K562 (cell line): ENCODE results near the gene MYO1D. TPM values are rescaled to one million over a fixed set of nuclear protein-coding genes. Genes with fewer than 3 reads are reported as not detected.
"Not testable (repeated sequence)": the region's sequence is repeated elsewhere in the genome, so short reads cannot be mapped to it uniquely, and the experiment has no call there.

Experiments
- ATAC-seq: fragments of 200-7000 bp; cut with Tn5 transposase; 3 replicates; pipeline ENCODE4 v1.9.1; 2020; ENCODE audit warnings: moderate library complexity
- BruUV-seq: library from RNA; stranded (reverse); fragments of 400-500 nt; replicated peaks from 2 replicates; lab custom pipeline; 2021; lab: Mats Ljungman, UMichigan
- CTCF ChIA-PET: fragments of 300-600 bp; formaldehyde crosslinking; extraction: SDS; loops from one replicate; lab custom pipeline; 2021; ENCODE audit warnings: low intra/inter-chr PET ratio; lab: Yijun Ruan, JAX
- POLR2A ChIA-PET: fragments of 300-600, 350-650 bp; sonication (Branson Sonifier 250); formaldehyde crosslinking; extraction: SDS; loops from one replicate; lab custom pipeline; 2021; ENCODE audit warnings: antibody characterized with exemption, inconsistent platforms; lab: Yijun Ruan, JAX
- DNase-seq, 4 experiments: peaks; one replicate each; pipeline versions ENCODE4 v3.0.0 to v3.0.0-alpha.2; 2011 to 2018; ENCODE audit warnings: low spot score in 3 of 4, mixed read lengths in 3 of 4; ENCODE audit errors: extremely low read depth in 1 of 4
- FAIRE-seq: peaks from 2 replicates; lab custom pipeline; 2011; peaks lifted over from hg19 to GRCh38; lab: Jason Lieb, UNC
- H2AFZ ChIP-seq: 2 replicates; pipeline ENCODE4 v1.6.0; 2011; ENCODE audit warnings: low read depth, low read length, control low read depth, inconsistent platforms
- H3K27ac ChIP-seq: fragments of 200-600 bp; 3 replicates; pipeline ENCODE4 v1.8.0; 2011; ENCODE audit warnings: low read depth, mild to moderate bottlenecking, control low read depth, inconsistent platforms, low read length, moderate library complexity, mixed read lengths; ENCODE audit errors: extremely low read depth
- H3K27me3 ChIP-seq, 2 experiments: fragments of 300-600 bp in 1 of 2; 2 replicates in 1 of 2; 3 replicates in 1 of 2; pipeline versions ENCODE4 v1.6.0 to v1.8.0; 2011; ENCODE audit warnings: inconsistent platforms in 2 of 2, low read length in 2 of 2, mild to moderate bottlenecking in 1 of 2, mixed read lengths in 1 of 2, moderate library complexity in 1 of 2; ENCODE audit not compliant: control insufficient read depth in 2 of 2, insufficient read depth in 2 of 2
- H3K36me3 ChIP-seq: fragments of 300-600 bp; 3 replicates; pipeline ENCODE4 v1.8.0; 2011; ENCODE audit warnings: mild to moderate bottlenecking, low read length, inconsistent platforms; ENCODE audit not compliant: control insufficient read depth, insufficient read depth
- H3K4me1 ChIP-seq, 2 experiments: fragments of 200-600 bp in 1 of 2; replicated peaks in 1 of 2; 2 replicates in 1 of 2; 3 replicates in 1 of 2; pipeline versions ENCODE4 v1.5.1 to v1.8.0; 2011; ENCODE audit warnings: inconsistent platforms in 2 of 2, low read length in 2 of 2, mild to moderate bottlenecking in 1 of 2, mixed read lengths in 1 of 2, moderate library complexity in 1 of 2; ENCODE audit not compliant: control insufficient read depth in 2 of 2, insufficient read depth in 2 of 2
- H3K4me2 ChIP-seq: 2 replicates; pipeline ENCODE4 v1.6.1; 2011; ENCODE audit warnings: low read length, control low read depth, inconsistent platforms, mixed read lengths; ENCODE audit not compliant: insufficient read depth
- H3K4me3 ChIP-seq: fragments of 200-600 bp; sonication (generic), shearing (Covaris generic); 2 replicates; pipeline ENCODE4 v1.5.1; 2016; ENCODE audit warnings: control low read depth, inconsistent platforms
- H3K79me2 ChIP-seq: fragments of 200-600 bp; 3 replicates; pipeline ENCODE4 v1.8.0; 2011; ENCODE audit warnings: low read length, inconsistent platforms; ENCODE audit not compliant: control insufficient read depth, insufficient read depth
- H3K9ac ChIP-seq, 2 experiments: 2 replicates each; pipeline versions ENCODE4 v1.6.0 to v1.6.1; 2011; ENCODE audit warnings: low read depth in 2 of 2, low read length in 2 of 2, control low read depth in 1 of 2, inconsistent platforms in 1 of 2, mild to moderate bottlenecking in 1 of 2, mixed read lengths in 1 of 2; ENCODE audit not compliant: insufficient read depth in 1 of 2
- H3K9me1 ChIP-seq: one replicate; pipeline ENCODE4 v1.6.0; 2011; ENCODE audit warnings: inconsistent platforms, mild to moderate bottlenecking, low read length, moderate library complexity; ENCODE audit not compliant: control insufficient read depth, insufficient read depth
- H3K9me3 ChIP-seq: replicated peaks from 2 replicates; pipeline ENCODE4 v1.5.1; 2011; ENCODE audit warnings: low read depth, low read length, inconsistent platforms; ENCODE audit not compliant: control insufficient read depth, insufficient read depth
- H4K20me1 ChIP-seq: replicated peaks from 2 replicates; pipeline ENCODE4 v1.6.1; 2011; ENCODE audit warnings: low read length, inconsistent platforms, mixed read lengths; ENCODE audit not compliant: control insufficient read depth, insufficient read depth
- WGBS: fragments of 100-300 bp; shearing (Covaris generic); methylation state at CpG from one replicate; pipeline ENCODE4 v1.1.6; 2016; ENCODE audit warnings: low coverage, mixed read lengths; ENCODE audit not compliant: insufficient coverage; ENCODE audit errors: missing lambda C conversion rate; 5-methylcytosine and 5-hydroxymethylcytosine counted together
- in situ Hi-C: fragments of 300-500 bp; cut with MboI; formaldehyde crosslinking; loops from 4 replicates; pipeline ENCODE4 v1.15.0; 2018; ENCODE audit warnings: inconsistent platforms, mixed read lengths
- intact Hi-C: fragments of 100-400 bp; cut with micrococcal nuclease; formaldehyde crosslinking; loops from 2 replicates; pipeline ENCODE4 v1.14.2; 2022
- polyA plus RNA-seq, 8 experiments: library from polyadenylated mRNA; depleted of rRNA in 4 of 8; stranded (reverse) in 5 of 8; unstranded in 3 of 8; fragments of >200 nt; fragmentation: Nextera tagmentation in 2 of 8; fragmentation: Illumina TruSeq in 1 of 8; extraction: Ambion mirVana in 2 of 8; extraction: Trizol in 1 of 8; gene quantifications; 2 replicates each; pipeline versions ENCODE4 v1.2.1 to v1.2.3, GENCODE V29; 2011 to 2014; ENCODE audit warnings: inconsistent platforms in 1 of 8, missing spikeins in 1 of 8
- total RNA-seq, 7 experiments: library from RNA; depleted of rRNA in 6 of 7; stranded (reverse); fragments of >200 nt in 6 of 7; fragmentation: Illumina TruSeq in 2 of 7; extraction: Trizol in 2 of 7; gene quantifications; 2 replicates each; pipeline versions ENCODE4 v1.2.1 to v1.2.3, GENCODE V29; 2011 to 2021; ENCODE audit warnings: low replicate concordance in 1 of 7
- TF ChIP-seq, protein P1 (sequence below): fragments of 250-450 bp; sonication (Bioruptor Pico); IDR thresholded peaks from 2 replicates; pipeline ENCODE4 v1.8.0; 2021; ENCODE audit warnings: moderate library complexity, mild to moderate bottlenecking, inconsistent platforms
- TF ChIP-seq, protein P2 (sequence below), 2 experiments: fragments of 450-650 bp in 1 of 2; sonication (generic) in 1 of 2; formaldehyde crosslinking in 1 of 2; IDR thresholded peaks; 2 replicates each; pipeline versions ENCODE4 v1.7.1 to v1.9.0; 2016 to 2022; ENCODE audit warnings: inconsistent platforms in 1 of 2, mild to moderate bottlenecking in 1 of 2, missing genetic modification reagents in 1 of 2

Gene MYO1D
- total and polyA plus RNA-seq, 9 of the 15 experiments (the other 6 are each of a cell fraction or from before 2014, with no cell fraction given): 2.1 to 71.2 (median 45.4) TPM

DNA sequence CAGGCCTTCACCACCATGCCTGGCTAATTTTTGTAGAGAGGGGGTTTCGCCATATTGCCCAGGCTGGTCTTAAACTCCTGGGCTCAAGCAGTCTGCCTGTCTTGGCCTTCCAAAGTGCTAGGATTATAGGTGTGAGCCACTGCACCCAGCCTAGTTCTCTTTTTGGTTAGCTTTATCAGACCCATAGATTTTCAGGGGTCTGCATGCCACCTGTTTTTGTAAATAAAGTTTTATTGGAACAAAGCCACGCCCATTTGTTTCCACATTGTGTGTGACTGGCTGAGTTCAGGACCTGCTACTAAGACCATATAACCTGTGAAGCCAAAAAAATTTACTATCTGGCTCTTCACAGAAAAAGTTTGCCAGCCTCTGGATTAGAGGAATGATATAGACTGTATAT lies 425.0 kb downstream of the MYO1D start:
- H4K20me1 ChIP-seq: no peaks in the 10 kb centered on the region; the same call in 1 of the 2 replicates
- peaks cover 84% of the 10 kb centered on the region for H3K79me2 ChIP-seq
- H3K9ac ChIP-seq: no peak overlapping the region
- no peak for FAIRE-seq
- no peaks in the 10 kb centered on the region for H3K27me3 ChIP-seq
- H3K27ac ChIP-seq: no peak overlapping the region
- H3K4me1 ChIP-seq: peaks cover 0 to 2% of the 10 kb centered on the region in 2 experiments; a peak in 2 of 5 replicates
- ATAC-seq: no peak
- no peak overlapping the region for H3K4me2 ChIP-seq
- DNase-seq: no peak
- H2AFZ ChIP-seq: no peak overlapping the region
- POLR2A ChIA-PET: no interaction called here
- CTCF ChIA-PET: no interaction called here
- BruUV-seq: no TSS peak
- in situ Hi-C loops: no loop called here
- H3K36me3 ChIP-seq: peaks cover 93% of the 10 kb centered on the region
- intact Hi-C loops: no loop called here
- TF ChIP-seq, protein P1, sequence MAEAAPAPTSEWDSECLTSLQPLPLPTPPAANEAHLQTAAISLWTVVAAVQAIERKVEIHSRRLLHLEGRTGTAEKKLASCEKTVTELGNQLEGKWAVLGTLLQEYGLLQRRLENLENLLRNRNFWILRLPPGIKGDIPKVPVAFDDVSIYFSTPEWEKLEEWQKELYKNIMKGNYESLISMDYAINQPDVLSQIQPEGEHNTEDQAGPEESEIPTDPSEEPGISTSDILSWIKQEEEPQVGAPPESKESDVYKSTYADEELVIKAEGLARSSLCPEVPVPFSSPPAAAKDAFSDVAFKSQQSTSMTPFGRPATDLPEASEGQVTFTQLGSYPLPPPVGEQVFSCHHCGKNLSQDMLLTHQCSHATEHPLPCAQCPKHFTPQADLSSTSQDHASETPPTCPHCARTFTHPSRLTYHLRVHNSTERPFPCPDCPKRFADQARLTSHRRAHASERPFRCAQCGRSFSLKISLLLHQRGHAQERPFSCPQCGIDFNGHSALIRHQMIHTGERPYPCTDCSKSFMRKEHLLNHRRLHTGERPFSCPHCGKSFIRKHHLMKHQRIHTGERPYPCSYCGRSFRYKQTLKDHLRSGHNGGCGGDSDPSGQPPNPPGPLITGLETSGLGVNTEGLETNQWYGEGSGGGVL: no peak
- TF ChIP-seq, protein P2, sequence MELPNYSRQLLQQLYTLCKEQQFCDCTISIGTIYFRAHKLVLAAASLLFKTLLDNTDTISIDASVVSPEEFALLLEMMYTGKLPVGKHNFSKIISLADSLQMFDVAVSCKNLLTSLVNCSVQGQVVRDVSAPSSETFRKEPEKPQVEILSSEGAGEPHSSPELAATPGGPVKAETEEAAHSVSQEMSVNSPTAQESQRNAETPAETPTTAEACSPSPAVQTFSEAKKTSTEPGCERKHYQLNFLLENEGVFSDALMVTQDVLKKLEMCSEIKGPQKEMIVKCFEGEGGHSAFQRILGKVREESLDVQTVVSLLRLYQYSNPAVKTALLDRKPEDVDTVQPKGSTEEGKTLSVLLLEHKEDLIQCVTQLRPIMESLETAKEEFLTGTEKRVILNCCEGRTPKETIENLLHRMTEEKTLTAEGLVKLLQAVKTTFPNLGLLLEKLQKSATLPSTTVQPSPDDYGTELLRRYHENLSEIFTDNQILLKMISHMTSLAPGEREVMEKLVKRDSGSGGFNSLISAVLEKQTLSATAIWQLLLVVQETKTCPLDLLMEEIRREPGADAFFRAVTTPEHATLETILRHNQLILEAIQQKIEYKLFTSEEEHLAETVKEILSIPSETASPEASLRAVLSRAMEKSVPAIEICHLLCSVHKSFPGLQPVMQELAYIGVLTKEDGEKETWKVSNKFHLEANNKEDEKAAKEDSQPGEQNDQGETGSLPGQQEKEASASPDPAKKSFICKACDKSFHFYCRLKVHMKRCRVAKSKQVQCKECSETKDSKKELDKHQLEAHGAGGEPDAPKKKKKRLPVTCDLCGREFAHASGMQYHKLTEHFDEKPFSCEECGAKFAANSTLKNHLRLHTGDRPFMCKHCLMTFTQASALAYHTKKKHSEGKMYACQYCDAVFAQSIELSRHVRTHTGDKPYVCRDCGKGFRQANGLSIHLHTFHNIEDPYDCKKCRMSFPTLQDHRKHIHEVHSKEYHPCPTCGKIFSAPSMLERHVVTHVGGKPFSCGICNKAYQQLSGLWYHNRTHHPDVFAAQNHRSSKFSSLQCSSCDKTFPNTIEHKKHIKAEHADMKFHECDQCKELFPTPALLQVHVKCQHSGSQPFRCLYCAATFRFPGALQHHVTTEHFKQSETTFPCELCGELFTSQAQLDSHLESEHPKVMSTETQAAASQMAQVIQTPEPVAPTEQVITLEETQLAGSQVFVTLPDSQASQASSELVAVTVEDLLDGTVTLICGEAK (IDR thresholded peaks at IDR 0.05): peak; percentile 93
- TF ChIP-seq, protein P2 (CRISPR knock-in tag; IDR thresholded peaks at IDR 0.05): no peak
- no peaks in the 10 kb centered on the region for H3K9me3 ChIP-seq
- no peak overlapping the region for H3K4me3 ChIP-seq
- no peaks in the 10 kb centered on the region for H3K9me1 ChIP-seq
- 88% methylated on average over 2 of the region's 2 CpGs for WGBS

- H3K4me2 ChIP-seq, in situ Hi-C loops, FAIRE-seq, intact Hi-C loops, BruUV-seq, ATAC-seq, H3K9me1 ChIP-seq, H3K9ac ChIP-seq, H4K20me1 ChIP-seq, H3K27ac ChIP-seq, H3K4me3 ChIP-seq, CTCF ChIA-PET, H3K27me3 ChIP-seq, H2AFZ ChIP-seq, H3K9me3 ChIP-seq, DNase-seq: not testable (repeated sequence)
- 100% methylated on average over 4 of the region's 6 CpGs for WGBS
- Histone ChIP-seq H3K36me3 (peaks cover 98% of the 10 kb centered on the region), H3K79me2 (peaks cover 94% of the 10 kb centered on the region), H3K4me1 (peaks cover 0 to 12% of the 10 kb centered on the region in 2 experiments; a peak in 2 of 5 replicates)
- POLR2A ChIA-PET: interaction anchor here (0.6 to 0.7 kb wide), 3 partner anchors 32 to 175 kb away, joined by 3 read pairs; no protein-coding TSS in a partner anchor
Measured at GRCh38 chr17:32450379-32450778, 426.5 kb downstream of the MYO1D start.
